Neural progenitor cell (in vitro differentiated cells): ENCODE results near the gene MRPL16.

Experiments
- EZH2 ChIP-seq: fragments of 200-600 bp; sonication (generic); IDR thresholded peaks from 2 replicates; pipeline ENCODE4 v1.6.1; 2017; ENCODE audit warnings: antibody characterized with exemption, mild to moderate bottlenecking, moderate library complexity
- EZH2phosphoT487 ChIP-seq: fragments of 200-600 bp; sonication (generic); IDR thresholded peaks from 2 replicates; pipeline ENCODE4 v1.6.1; 2017; ENCODE audit warnings: antibody characterized with exemption
- TF ChIP-seq, protein P1 (sequence below): fragments of 200-600 bp; sonication (generic); IDR thresholded peaks from 2 replicates; pipeline ENCODE4 v1.5.1; 2017; ENCODE audit warnings: antibody characterized with exemption, mild to moderate bottlenecking

DNA sequence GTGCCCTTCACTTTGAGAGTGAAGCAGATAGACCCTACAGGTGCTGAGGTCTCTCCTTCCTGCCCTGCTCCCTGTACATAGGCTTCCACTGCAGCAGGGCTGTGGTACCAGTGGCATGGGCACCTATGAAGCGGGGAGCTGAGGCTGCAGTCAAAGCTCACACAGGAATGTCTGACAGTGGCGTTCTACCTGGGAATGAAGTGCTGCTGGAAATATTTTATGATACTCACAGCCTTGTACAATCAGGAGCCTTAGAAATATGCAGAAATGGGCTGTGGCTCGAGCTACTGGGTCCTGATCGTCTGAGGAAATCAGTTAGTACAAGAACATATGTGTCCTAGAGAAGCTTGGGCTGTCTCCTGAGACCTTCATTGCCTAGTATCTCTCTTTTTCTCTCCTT lies 24.8 kb downstream of the MRPL16 start:
- TF ChIP-seq, protein P1, sequence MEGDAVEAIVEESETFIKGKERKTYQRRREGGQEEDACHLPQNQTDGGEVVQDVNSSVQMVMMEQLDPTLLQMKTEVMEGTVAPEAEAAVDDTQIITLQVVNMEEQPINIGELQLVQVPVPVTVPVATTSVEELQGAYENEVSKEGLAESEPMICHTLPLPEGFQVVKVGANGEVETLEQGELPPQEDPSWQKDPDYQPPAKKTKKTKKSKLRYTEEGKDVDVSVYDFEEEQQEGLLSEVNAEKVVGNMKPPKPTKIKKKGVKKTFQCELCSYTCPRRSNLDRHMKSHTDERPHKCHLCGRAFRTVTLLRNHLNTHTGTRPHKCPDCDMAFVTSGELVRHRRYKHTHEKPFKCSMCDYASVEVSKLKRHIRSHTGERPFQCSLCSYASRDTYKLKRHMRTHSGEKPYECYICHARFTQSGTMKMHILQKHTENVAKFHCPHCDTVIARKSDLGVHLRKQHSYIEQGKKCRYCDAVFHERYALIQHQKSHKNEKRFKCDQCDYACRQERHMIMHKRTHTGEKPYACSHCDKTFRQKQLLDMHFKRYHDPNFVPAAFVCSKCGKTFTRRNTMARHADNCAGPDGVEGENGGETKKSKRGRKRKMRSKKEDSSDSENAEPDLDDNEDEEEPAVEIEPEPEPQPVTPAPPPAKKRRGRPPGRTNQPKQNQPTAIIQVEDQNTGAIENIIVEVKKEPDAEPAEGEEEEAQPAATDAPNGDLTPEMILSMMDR = no peak
- no peak for TF ChIP-seq EZH2
- TF ChIP-seq EZH2phosphoT487 = no peak
